Natural killer cell (primary cell): Measurements from ENCODE around the gene PSMA7. TPM values are rescaled to one million over a fixed set of nuclear protein-coding genes. Genes with fewer than 3 reads are reported as not detected.

Source experiments
- ATAC-seq, 3 donors: fragments of 150-1000 bp in 2 of 3; fragments of 200-7000 bp in 1 of 3; cut with Tn5 transposase; 1 replicate in 1 of 3; 2 replicates in 2 of 3; pipeline ENCODE4 v1.10.0; 2021; ENCODE audit warnings: mild to moderate bottlenecking in 2 of 3, moderate library complexity in 2 of 3
- DNase-seq, 2 donors: peaks; one replicate each; pipeline versions ENCODE4 v3.0.0 to v3.0.0-alpha.2; 2013 to 2021; ENCODE audit warnings: mixed read lengths in 1 of 2
- H3K27ac ChIP-seq: one replicate; pipeline ENCODE4 v1.5.1; 2013; ENCODE audit warnings: mild to moderate bottlenecking, low read length
- H3K27me3 ChIP-seq: one replicate; pipeline ENCODE4 v1.6.1; 2013; ENCODE audit warnings: low read length; ENCODE audit not compliant: control insufficient read depth, insufficient read depth
- H3K36me3 ChIP-seq: one replicate; pipeline ENCODE4 v1.6.1; 2013; ENCODE audit warnings: low read length; ENCODE audit not compliant: control insufficient read depth, insufficient read depth
- H3K4me1 ChIP-seq: one replicate; pipeline ENCODE4 v1.6.1; 2013; ENCODE audit warnings: low read length; ENCODE audit not compliant: control insufficient read depth, insufficient read depth
- H3K4me3 ChIP-seq: one replicate; pipeline ENCODE4 v1.5.1; 2013; ENCODE audit warnings: low read length
- H3K9me3 ChIP-seq: one replicate; pipeline ENCODE4 v1.6.1; 2013; ENCODE audit warnings: low read length; ENCODE audit not compliant: control insufficient read depth, insufficient read depth
- H3K27ac Mint-ChIP-seq, 2 donors: one replicate each; pipeline ENCODE4 v1.8.0; 2022; ENCODE audit warnings: mild to moderate bottlenecking in 2 of 2, mixed read lengths in 2 of 2, moderate library complexity in 1 of 2
- H3K27me3 Mint-ChIP-seq, 2 donors: one replicate each; pipeline ENCODE4 v1.8.0; 2022; ENCODE audit warnings: low read depth in 2 of 2, mixed read lengths in 2 of 2
- H3K36me3 Mint-ChIP-seq: one replicate; pipeline ENCODE4 v1.8.0; 2022; ENCODE audit warnings: mixed read lengths
- H3K4me1 Mint-ChIP-seq, 2 donors: one replicate each; pipeline ENCODE4 v1.8.0; 2022; ENCODE audit warnings: mixed read lengths in 2 of 2
- H3K4me3 Mint-ChIP-seq: one replicate; pipeline ENCODE4 v1.8.0; 2022; ENCODE audit warnings: mild to moderate bottlenecking, moderate library complexity, mixed read lengths
- H3K9me3 Mint-ChIP-seq, 2 donors: one replicate each; pipeline ENCODE4 v1.8.0; 2022; ENCODE audit warnings: mixed read lengths in 2 of 2
- CTCF ChIP-seq: fragments of 200-600 bp; IDR thresholded peaks from one replicate; pipeline ENCODE4 v1.8.0; 2022; ENCODE audit warnings: antibody characterized with exemption
- WGBS: methylation state at CpG from one replicate; pipeline ENCODE4 v1.1.7; 2013; ENCODE audit warnings: missing lambda C conversion rate; ENCODE audit not compliant: insufficient coverage; 5-methylcytosine and 5-hydroxymethylcytosine counted together
- intact Hi-C: fragments of 100-400 bp; cut with micrococcal nuclease; formaldehyde crosslinking; loops from one replicate; pipeline ENCODE4 v1.14.2; 2022
- total RNA-seq, 4 donors: library from RNA; stranded (reverse); fragments of 120-200 nt in 1 of 4; gene quantifications; one replicate each; pipeline versions ENCODE4 v1.2.3 to v1.2.4, GENCODE V29; 2013 to 2022

PSMA7 gene
- total RNA-seq, 3 donors from 2014 or later (not counting 1 experiment from before 2014, with no cell fraction given), result 154 to 177 (median 168) TPM

GRCh38 chr20:62111148-62111547 lies 32.0 kb downstream of the PSMA7 start:
- H3K36me3 ChIP-seq, result no peaks in the 10 kb centered on the region
- no peak overlapping the region for H3K4me3 ChIP-seq
- no peak overlapping the region for H3K27ac ChIP-seq
- H3K36me3 Mint-ChIP-seq, result peaks cover 38% of the 10 kb centered on the region
- no peak for DNase-seq
- H3K4me1 Mint-ChIP-seq, result no peaks in the 10 kb centered on the region
- TF ChIP-seq CTCF, result no peak
- no peak overlapping the region for H3K4me3 Mint-ChIP-seq
- H3K27me3 ChIP-seq, result peaks cover 18% of the 10 kb centered on the region
- ATAC-seq, result no peak
- peaks cover 11 to 31% of the 10 kb centered on the region in 2 donors for H3K9me3 Mint-ChIP-seq
- no peaks in the 10 kb centered on the region for H3K4me1 ChIP-seq
- H3K27me3 Mint-ChIP-seq, result peaks cover 11 to 12% of the 10 kb centered on the region in 2 donors
- 97% methylated on average over 6 of the region's 6 CpGs for WGBS
- no peak overlapping the region for H3K27ac Mint-ChIP-seq
- peaks cover 78% of the 10 kb centered on the region for H3K9me3 ChIP-seq
- intact Hi-C loops, result no loop called here

- Mint-ChIP-seq H3K27ac (no peak overlapping the region), H3K36me3 (peaks cover 30% of the 10 kb centered on the region), H3K4me3 (no peak overlapping the region), H3K9me3 (peaks cover 15 to 34% of the 10 kb centered on the region in 2 donors), H3K4me1 (no peaks in the 10 kb centered on the region), H3K27me3 (peaks cover 6 to 11% of the 10 kb centered on the region in 2 donors)
- DNase-seq (no peak), ATAC-seq (no peak)
- no peaks in the 10 kb centered on the region for H3K4me1 ChIP-seq
- no peak for TF ChIP-seq CTCF
- peaks cover 71% of the 10 kb centered on the region for H3K9me3 ChIP-seq
- H3K27me3 ChIP-seq, result peaks cover 4% of the 10 kb centered on the region
- intact Hi-C loops, result no loop called here
- H3K27ac ChIP-seq, result no peak overlapping the region
- no peaks in the 10 kb centered on the region for H3K36me3 ChIP-seq
- H3K4me3 ChIP-seq, result no peak overlapping the region
- WGBS, result 91% methylated on average over 5 of the region's 5 CpGs
Observed at GRCh38 chr20:62105592-62105991, 37.6 kb downstream of the PSMA7 start.

- Mint-ChIP-seq H3K4me1 (no peaks in the 10 kb centered on the region), H3K36me3 (peaks cover 30% of the 10 kb centered on the region), H3K27me3 (peaks cover 6 to 11% of the 10 kb centered on the region in 2 donors), H3K4me3 (no peak overlapping the region), H3K9me3 (peaks cover 12 to 31% of the 10 kb centered on the region in 2 donors), H3K27ac (no peak overlapping the region)
- WGBS, result 67% methylated on average over 7 of the region's 7 CpGs
- no peaks in the 10 kb centered on the region for H3K36me3 ChIP-seq
- DNase-seq (no peak), ATAC-seq (no peak)
- intact Hi-C loops, result no loop called here
- no peaks in the 10 kb centered on the region for H3K4me1 ChIP-seq
- peaks cover 4% of the 10 kb centered on the region for H3K27me3 ChIP-seq
- H3K9me3 ChIP-seq, result peaks cover 65% of the 10 kb centered on the region
- no peak for TF ChIP-seq CTCF
- no peak overlapping the region for H3K4me3 ChIP-seq
- H3K27ac ChIP-seq, result no peak overlapping the region
Observed at GRCh38 chr20:62104791-62105345, 38.3 kb downstream of the PSMA7 start.

GRCh38 chr20:62104234-62104789 lies 38.9 kb downstream of the PSMA7 start:
- TF ChIP-seq CTCF, result no peak
- ATAC-seq, result no peak
- no peaks in the 10 kb centered on the region for H3K4me1 Mint-ChIP-seq
- Histone ChIP-seq H3K4me1 (no peaks in the 10 kb centered on the region), H3K9me3 (peaks cover 61% of the 10 kb centered on the region), H3K36me3 (no peaks in the 10 kb centered on the region), H3K27ac (no peak overlapping the region), H3K27me3 (peaks cover 4% of the 10 kb centered on the region), H3K4me3 (no peak overlapping the region)
- WGBS, result 60% methylated on average over 15 of the region's 15 CpGs
- no peak overlapping the region for H3K27ac Mint-ChIP-seq
- peaks cover 6 to 11% of the 10 kb centered on the region in 2 donors for H3K27me3 Mint-ChIP-seq
- H3K4me3 Mint-ChIP-seq, result no peak overlapping the region
- H3K9me3 Mint-ChIP-seq, result peaks cover 12 to 28% of the 10 kb centered on the region in 2 donors
- intact Hi-C loops, result no loop called here
- H3K36me3 Mint-ChIP-seq, result peaks cover 26% of the 10 kb centered on the region
- DNase-seq, result no peak
